Measurements from ENCODE around the gene DDX1.

Gene DDX1

GRCh38 chr2:15559379-15560139 lies 32.1 kb upstream of the DDX1 start:
- TF ChIP-seq, protein P1, sequence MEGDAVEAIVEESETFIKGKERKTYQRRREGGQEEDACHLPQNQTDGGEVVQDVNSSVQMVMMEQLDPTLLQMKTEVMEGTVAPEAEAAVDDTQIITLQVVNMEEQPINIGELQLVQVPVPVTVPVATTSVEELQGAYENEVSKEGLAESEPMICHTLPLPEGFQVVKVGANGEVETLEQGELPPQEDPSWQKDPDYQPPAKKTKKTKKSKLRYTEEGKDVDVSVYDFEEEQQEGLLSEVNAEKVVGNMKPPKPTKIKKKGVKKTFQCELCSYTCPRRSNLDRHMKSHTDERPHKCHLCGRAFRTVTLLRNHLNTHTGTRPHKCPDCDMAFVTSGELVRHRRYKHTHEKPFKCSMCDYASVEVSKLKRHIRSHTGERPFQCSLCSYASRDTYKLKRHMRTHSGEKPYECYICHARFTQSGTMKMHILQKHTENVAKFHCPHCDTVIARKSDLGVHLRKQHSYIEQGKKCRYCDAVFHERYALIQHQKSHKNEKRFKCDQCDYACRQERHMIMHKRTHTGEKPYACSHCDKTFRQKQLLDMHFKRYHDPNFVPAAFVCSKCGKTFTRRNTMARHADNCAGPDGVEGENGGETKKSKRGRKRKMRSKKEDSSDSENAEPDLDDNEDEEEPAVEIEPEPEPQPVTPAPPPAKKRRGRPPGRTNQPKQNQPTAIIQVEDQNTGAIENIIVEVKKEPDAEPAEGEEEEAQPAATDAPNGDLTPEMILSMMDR (IDR thresholded peaks at IDR 0.05; ENCODE audit: insufficient read depth, low read depth, low read length, missing control alignments), result no peak
- DNase-seq (ENCODE audit: low read depth), result no peak
- peak overlapping the region; percentile 89 for H3K4me3 ChIP-seq (ENCODE audit: low read length)

DNA sequence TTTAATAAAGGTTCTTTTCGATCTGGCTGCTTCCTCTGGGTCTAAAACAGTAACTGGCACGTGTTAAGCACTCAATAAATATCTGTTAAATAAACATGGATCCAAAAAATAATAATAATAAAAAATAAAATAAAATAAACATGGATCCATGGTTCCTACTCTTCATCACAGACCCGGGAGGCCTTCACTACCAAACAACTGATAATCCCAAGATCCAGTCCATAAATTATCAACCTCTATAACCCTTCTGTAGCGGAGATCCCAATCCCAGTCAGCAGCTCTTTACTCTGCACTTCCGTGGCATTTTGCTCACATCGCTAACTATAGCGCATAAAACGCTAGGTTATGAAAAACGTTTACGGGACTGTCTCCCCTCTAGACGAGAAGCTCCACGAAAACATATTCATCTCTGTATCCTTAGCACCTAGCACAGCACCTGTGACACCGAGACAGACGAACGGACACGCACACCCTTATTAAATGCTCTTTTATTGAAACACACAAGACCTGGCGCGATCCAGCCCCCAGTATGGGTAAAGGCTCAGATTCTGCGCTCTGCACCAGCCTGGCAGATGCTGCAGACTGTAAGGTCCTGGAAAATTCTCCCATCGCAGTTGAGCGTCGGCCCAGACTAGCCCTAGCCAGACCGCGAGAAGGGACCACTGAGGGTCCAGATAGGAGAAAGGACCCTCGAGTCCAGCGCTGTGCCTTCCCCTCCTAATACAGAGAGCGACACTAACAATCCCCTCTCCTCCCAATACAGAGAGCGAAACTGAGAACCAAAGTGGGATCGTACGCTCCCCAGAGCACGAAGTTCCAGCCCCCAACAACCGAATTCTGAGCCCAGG lies 31.3 kb upstream of the DDX1 start:
- peak overlapping the region; percentile 89 for H3K4me3 ChIP-seq (ENCODE audit: low read length)
- peak; percentile 32 for DNase-seq (ENCODE audit: low read depth)
- TF ChIP-seq, protein P1 (IDR thresholded peaks at IDR 0.05; ENCODE audit: insufficient read depth, low read depth, low read length, missing control alignments), result no peak

DNA sequence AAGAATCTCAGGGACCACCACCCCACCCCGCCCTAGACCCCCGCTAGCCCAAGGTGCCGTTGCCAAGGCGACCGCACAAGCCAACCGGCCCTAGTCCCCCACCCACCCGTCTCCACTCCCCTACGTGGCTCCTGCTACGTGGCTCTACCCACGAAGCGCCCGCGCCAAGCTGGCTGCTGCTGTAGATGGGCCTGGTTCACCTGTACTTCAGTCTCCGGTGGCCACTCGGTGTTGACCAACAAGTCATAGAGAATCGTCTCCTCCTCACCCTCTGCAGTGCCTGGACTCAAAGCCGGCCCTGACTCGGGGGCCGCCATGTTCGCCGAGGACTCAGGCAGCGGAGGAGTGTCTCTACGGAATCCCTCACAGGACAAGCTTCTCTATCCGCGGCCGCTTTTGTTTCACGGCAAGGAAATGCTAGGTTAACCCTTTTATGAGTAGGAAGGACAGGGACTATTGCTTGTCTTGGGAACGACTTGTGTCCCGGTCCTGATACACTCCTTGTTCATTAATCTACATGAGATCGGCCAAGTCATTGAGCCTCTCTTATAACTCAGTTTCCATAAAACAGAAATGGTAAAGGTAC lies 30.6 kb upstream of the DDX1 start, which contains the start of gene NBAS:
Gene NBAS, minus strand, starts transcription at position 347 of the 586 bp plus-strand sequence. Its CDS starts 30 bp downstream, at position 317.
- TF ChIP-seq, protein P1 (IDR thresholded peaks at IDR 0.05; ENCODE audit: insufficient read depth, low read depth, low read length, missing control alignments), result no peak
- peak within 1 kb of the TSS; percentile 89 for H3K4me3 ChIP-seq (ENCODE audit: low read length)
- DNase-seq (ENCODE audit: low read depth), result peak; percentile 87

GRCh38 chr2:15561574-15562344 lies 29.9 kb upstream of the DDX1 start:
- TF ChIP-seq, protein P1 (IDR thresholded peaks at IDR 0.05; ENCODE audit: insufficient read depth, low read depth, low read length, missing control alignments), result no peak
- DNase-seq (ENCODE audit: low read depth), result no peak
- peak overlapping the region; percentile 89 for H3K4me3 ChIP-seq (ENCODE audit: low read length)

DNA sequence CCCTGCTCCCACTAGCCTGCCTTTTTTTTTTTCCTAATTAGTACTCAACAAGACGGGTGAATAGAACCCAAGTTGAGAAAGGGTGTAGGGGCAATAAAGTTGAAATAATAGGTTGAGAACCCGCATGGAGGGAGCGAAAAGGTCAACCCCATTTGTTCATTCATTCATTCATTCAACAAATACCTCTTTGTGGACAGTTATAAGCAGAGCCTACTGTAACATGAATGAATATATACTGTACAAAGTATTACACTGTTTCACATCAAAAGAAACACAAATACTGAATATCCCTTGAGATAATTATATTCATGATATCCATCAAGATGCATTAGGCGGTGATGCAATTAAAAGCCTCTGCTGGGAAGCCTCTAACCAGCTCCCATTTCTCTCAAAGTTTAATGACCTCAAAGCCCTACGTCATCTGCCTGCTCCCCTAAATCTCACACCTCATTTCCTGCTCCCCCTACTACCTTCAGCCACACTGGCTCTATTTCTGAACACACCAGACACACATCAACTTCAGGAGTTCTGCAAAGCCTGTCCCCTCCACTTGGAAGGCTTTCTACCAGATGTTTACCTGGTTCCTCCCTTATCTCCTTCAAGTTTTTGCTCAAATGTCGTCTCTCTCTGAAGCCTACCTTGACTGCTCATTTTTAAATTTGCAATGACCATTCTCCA lies 29.2 kb upstream of the DDX1 start:
- TF ChIP-seq, protein P1 (IDR thresholded peaks at IDR 0.05; ENCODE audit: insufficient read depth, low read depth, low read length, missing control alignments), result no peak
- no peak for DNase-seq (ENCODE audit: low read depth)
- no peak overlapping the region for H3K4me3 ChIP-seq (ENCODE audit: low read length)

Data from epithelial cell of esophagus (primary cell).